GM12878 (cell line): ENCODE results near the gene TGFBR3. TPM values are rescaled to one million over a fixed set of nuclear protein-coding genes. Genes with fewer than 3 reads are reported as not detected.
A peak's percentile ranks its signal among the peaks of the same experiment; 100 is the strongest.

Experiments
- ATAC-seq: fragments of 200-7000 bp; cut with Tn5 transposase; 3 replicates; pipeline ENCODE4 v1.9.1; 2020; ENCODE audit warnings: mild to moderate bottlenecking, moderate library complexity
- BruUV-seq: library from RNA; stranded (reverse); fragments of 400-500 nt; replicated peaks from 2 replicates; lab custom pipeline; 2021; lab: Mats Ljungman, UMichigan
- CTCF ChIA-PET: fragments of 300-600 bp; sonication (Branson Sonifier 250); formaldehyde crosslinking; extraction: SDS; loops from one replicate; lab custom pipeline; 2021; ENCODE audit warnings: inconsistent platforms; lab: Yijun Ruan, JAX
- POLR2A ChIA-PET: fragments of 350-600 bp; formaldehyde crosslinking; extraction: SDS; loops from one replicate; lab custom pipeline; 2021; ENCODE audit warnings: inconsistent platforms; lab: Charles Lee
- RAD21 ChIA-PET: fragments of 300-600 bp; sonication (Branson Sonifier 250); formaldehyde crosslinking; loops from one replicate; lab custom pipeline; 2023; ENCODE audit warnings: antibody characterized with exemption; ENCODE audit not compliant: unreplicated experiment; lab: Charles Lee
- SMC1A ChIA-PET: fragments of 300-600 bp; sonication (Branson Sonifier 250); formaldehyde crosslinking; loops from one replicate; lab custom pipeline; 2023; ENCODE audit not compliant: unreplicated experiment, uncharacterized antibody; lab: Charles Lee
- DNase-seq: peaks from one replicate; pipeline ENCODE4 v3.0.0-alpha.2; 2011; ENCODE audit warnings: low read depth, low spot score
- FAIRE-seq: peaks from 3 replicates; lab custom pipeline; 2011; peaks lifted over from hg19 to GRCh38; lab: Jason Lieb, UNC
- H2AFZ ChIP-seq: 2 replicates; pipeline ENCODE4 v1.6.0; 2011; ENCODE audit warnings: low read depth, low read length, control low read depth; ENCODE audit not compliant: control insufficient read depth
- H3K27ac ChIP-seq: 2 replicates; pipeline ENCODE4 v1.5.1; 2011; ENCODE audit warnings: control low read depth; ENCODE audit not compliant: control insufficient read depth, insufficient read depth
- H3K27me3 ChIP-seq, 2 experiments: replicated peaks in 1 of 2; 2 replicates each; pipeline versions ENCODE4 v1.6.0 to v1.6.1; 2011; ENCODE audit warnings: low read length in 1 of 2; ENCODE audit not compliant: control insufficient read depth in 2 of 2, insufficient read depth in 2 of 2
- H3K36me3 ChIP-seq, 2 experiments: 2 replicates each; pipeline ENCODE4 v1.5.1; 2011; ENCODE audit warnings: low read length in 1 of 2; ENCODE audit not compliant: control insufficient read depth in 2 of 2, insufficient read depth in 2 of 2
- H3K4me1 ChIP-seq: 2 replicates; pipeline ENCODE4 v1.6.1; 2011; ENCODE audit warnings: mild to moderate bottlenecking, low read length, moderate library complexity, mixed read lengths; ENCODE audit not compliant: control insufficient read depth, insufficient read depth
- H3K4me2 ChIP-seq: 2 replicates; pipeline ENCODE4 v1.6.0; 2011; ENCODE audit warnings: control low read depth; ENCODE audit not compliant: control insufficient read depth, insufficient read depth
- H3K4me3 ChIP-seq: fragments of 200-600 bp; sonication (generic); 2 replicates; pipeline ENCODE4 v1.5.1; 2016
- H3K79me2 ChIP-seq: 2 replicates; pipeline ENCODE4 v1.6.0; 2011; ENCODE audit warnings: low read length; ENCODE audit not compliant: control insufficient read depth, insufficient read depth
- H3K9ac ChIP-seq: 2 replicates; pipeline ENCODE4 v1.8.0; 2011; ENCODE audit warnings: low read length, control low read depth, mixed read lengths; ENCODE audit not compliant: control insufficient read depth, insufficient read depth
- H3K9me3 ChIP-seq: replicated peaks from 3 replicates; pipeline ENCODE4 v1.5.1; 2011; ENCODE audit warnings: mild to moderate bottlenecking, low read length; ENCODE audit not compliant: control insufficient read depth, insufficient read depth
- H4K20me1 ChIP-seq: 2 replicates; pipeline ENCODE4 v1.6.0; 2011; ENCODE audit not compliant: control insufficient read depth, insufficient read depth
- HDAC6 ChIP-seq: fragments of 200-600 bp; sonication (generic); IDR thresholded peaks from one replicate; pipeline ENCODE4 v1.8.0; 2017; ENCODE audit warnings: antibody characterized with exemption; ENCODE audit not compliant: unreplicated experiment
- RAD21 ChIP-seq: IDR thresholded peaks from 2 replicates; pipeline ENCODE4 v1.6.1; 2011; ENCODE audit warnings: mild to moderate bottlenecking, low read depth, low read length, moderate library complexity; ENCODE audit not compliant: insufficient read depth
- RCOR1 ChIP-seq: conservative IDR thresholded peaks from 2 replicates; pipeline ENCODE4 v1.6.1; 2012; ENCODE audit warnings: low read depth, low read length, improper control_type of control experiment
- RUNX3 ChIP-seq: IDR thresholded peaks from 2 replicates; pipeline ENCODE4 v1.6.1; 2012; ENCODE audit warnings: low read length, inconsistent platforms
- SIN3A ChIP-seq: IDR thresholded peaks from 2 replicates; pipeline ENCODE4 v1.6.1; 2012; ENCODE audit warnings: low read depth, low read length, improper control_type of control experiment
- SMAD1 ChIP-seq: fragments of 450-650 bp; IDR thresholded peaks from 2 replicates; pipeline ENCODE4 v1.6.1; 2018; ENCODE audit warnings: mild to moderate bottlenecking, low read depth; ENCODE audit not compliant: partially characterized antibody
- SMARCA5 ChIP-seq: fragments of 450-650 bp; IDR thresholded peaks from 2 replicates; pipeline ENCODE4 v1.6.1; 2017; ENCODE audit warnings: mild to moderate bottlenecking
- TCF7 ChIP-seq: IDR thresholded peaks from 2 replicates; pipeline ENCODE4 v1.6.1; 2014; ENCODE audit warnings: antibody characterized with exemption, borderline replicate concordance
- WGBS: methylation state at CpG from one replicate; pipeline ENCODE4 v1.1.6; 2016; ENCODE audit warnings: low lambda C conversion rate; ENCODE audit not compliant: insufficient replicate concordance, insufficient coverage; ENCODE audit errors: missing lambda C conversion rate; 5-methylcytosine and 5-hydroxymethylcytosine counted together
- in situ Hi-C: fragments of 300-500 bp; cut with MboI; formaldehyde crosslinking; loops from 9 replicates; pipeline ENCODE4 v1.14.3; 2018; ENCODE audit warnings: mixed read lengths
- intact Hi-C: fragments of 100-400 bp; cut with micrococcal nuclease; formaldehyde crosslinking; loops from one replicate; pipeline ENCODE4 v1.14.2; 2022; ENCODE audit not compliant: unreplicated experiment
- polyA plus RNA-seq, 11 experiments: library from polyadenylated mRNA; depleted of rRNA in 4 of 11; unstranded in 6 of 11; stranded (reverse) in 5 of 11; fragments of >200 nt; fragmentation: Nextera tagmentation in 4 of 11; fragmentation: Illumina TruSeq in 1 of 11; extraction: Ambion mirVana in 4 of 11; extraction: Trizol in 1 of 11; gene quantifications; 1 replicate in 1 of 11; 2 replicates in 10 of 11; pipeline versions ENCODE4 v1.2.1 to v1.2.3, GENCODE V29; 2011 to 2016; ENCODE audit warnings: inconsistent platforms in 2 of 11, missing spikeins in 2 of 11, low read depth in 1 of 11
- total RNA-seq, 4 experiments: library from RNA; depleted of rRNA in 3 of 4; stranded (reverse); fragments of >200 nt in 3 of 4; fragmentation: Illumina TruSeq in 1 of 4; extraction: Trizol in 1 of 4; gene quantifications; 2 replicates each; pipeline versions ENCODE4 v1.2.1 to v1.2.3, GENCODE V29; 2013 to 2021
- TF ChIP-seq, protein P1 (sequence below): IDR thresholded peaks from 2 replicates; pipeline ENCODE4 v1.6.1; 2012; ENCODE audit warnings: low read depth, low read length, improper control_type of control experiment

Gene TGFBR3
- total and polyA plus RNA-seq, 10 of the 15 experiments (the other 5 are each of a cell fraction or from before 2014, with no cell fraction given): 2.7 to 16.5 (median 12.6) TPM

DNA sequence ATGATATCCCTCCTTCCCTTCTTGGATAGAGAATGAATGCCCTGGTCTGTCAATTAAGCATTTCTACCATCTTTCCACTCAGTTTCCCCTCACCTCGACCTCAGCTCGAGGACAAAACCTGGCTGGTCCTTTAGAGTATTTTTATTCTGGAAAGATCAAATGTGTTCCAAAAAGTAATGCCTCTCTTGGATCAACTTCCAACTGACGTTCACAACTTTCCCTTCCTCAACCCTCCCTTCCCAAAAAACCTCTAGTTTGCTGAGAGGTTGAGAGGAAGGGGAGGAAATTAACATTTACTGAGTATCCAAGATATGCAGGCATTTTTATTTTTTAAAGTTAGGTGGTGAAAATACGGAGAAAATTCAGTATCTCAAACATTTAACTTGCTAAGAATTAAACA is 182.9 kb downstream of the TGFBR3 start:
- Histone ChIP-seq H4K20me1 (no peaks in the 10 kb centered on the region), H3K4me2 (no peak overlapping the region), H2AFZ (no peak overlapping the region), H3K9me3 (no peaks in the 10 kb centered on the region), H3K36me3 (no peaks in the 10 kb centered on the region; a peak in 1 of 4 replicates), H3K9ac (no peak overlapping the region), H3K4me1 (peaks cover 3% of the 10 kb centered on the region; the same call in 1 of the 2 replicates), H3K27me3 (no peaks in the 10 kb centered on the region), H3K79me2 (no peaks in the 10 kb centered on the region), H3K27ac (no peak overlapping the region), H3K4me3 (no peak overlapping the region)
- no TSS peak for BruUV-seq
- ATAC-seq (no peak), DNase-seq (no peak), FAIRE-seq (no peak)
- ChIA-PET RAD21 (no interaction called here), CTCF (interaction anchor here (0.7 kb wide), 1 partner anchor 92 kb away, joined by 3 read pairs; no protein-coding TSS in a partner anchor), SMC1A (no interaction called here), POLR2A (no interaction called here)
- intact Hi-C loops (no loop called here), in situ Hi-C loops (no loop called here)
- TF ChIP-seq, protein P1, sequence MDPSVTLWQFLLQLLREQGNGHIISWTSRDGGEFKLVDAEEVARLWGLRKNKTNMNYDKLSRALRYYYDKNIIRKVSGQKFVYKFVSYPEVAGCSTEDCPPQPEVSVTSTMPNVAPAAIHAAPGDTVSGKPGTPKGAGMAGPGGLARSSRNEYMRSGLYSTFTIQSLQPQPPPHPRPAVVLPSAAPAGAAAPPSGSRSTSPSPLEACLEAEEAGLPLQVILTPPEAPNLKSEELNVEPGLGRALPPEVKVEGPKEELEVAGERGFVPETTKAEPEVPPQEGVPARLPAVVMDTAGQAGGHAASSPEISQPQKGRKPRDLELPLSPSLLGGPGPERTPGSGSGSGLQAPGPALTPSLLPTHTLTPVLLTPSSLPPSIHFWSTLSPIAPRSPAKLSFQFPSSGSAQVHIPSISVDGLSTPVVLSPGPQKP: no peak
- TF ChIP-seq SMARCA5 (no peak), HDAC6 (no peak), RAD21 (no peak)
- WGBS: 65% methylated on average over 4 of the region's 4 CpGs

DNA sequence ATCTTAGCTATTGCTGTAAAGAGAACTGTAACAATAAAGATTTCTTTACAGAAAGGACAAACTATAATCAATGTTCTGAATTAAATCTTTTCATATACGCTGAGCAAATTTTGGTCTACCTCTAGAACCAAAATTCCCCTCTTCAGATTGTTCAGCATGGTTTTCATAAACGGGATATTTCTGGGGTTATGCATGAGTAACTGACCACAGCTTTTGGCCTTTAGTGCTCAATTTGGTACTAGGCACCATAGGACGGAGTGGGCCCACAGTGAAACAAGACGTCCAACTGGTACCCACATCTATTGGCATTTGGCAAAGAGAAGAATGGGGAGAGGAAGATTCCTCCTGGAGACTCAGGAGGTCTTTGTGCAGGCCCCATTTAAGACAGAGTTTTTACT is 184.5 kb downstream of the TGFBR3 start:
- ChIA-PET RAD21 (no interaction called here), CTCF (no interaction called here), POLR2A (interaction anchor here (0.6 kb wide), 1 partner anchor 722 kb away, joined by 3 read pairs; no protein-coding TSS in a partner anchor), SMC1A (no interaction called here)
- 27% methylated on average over 4 of the region's 4 CpGs for WGBS
- H3K9me3 ChIP-seq: no peaks in the 10 kb centered on the region
- in situ Hi-C loops: no loop called here
- intact Hi-C loops: no loop called here
- peak; percentile 38; the same call in 1 of the 2 replicates for TF ChIP-seq RUNX3
- TF ChIP-seq TCF7: no peak
- no peak for TF ChIP-seq SMAD1
- no peak for TF ChIP-seq RCOR1
- no peak for TF ChIP-seq SIN3A
- no peak for ATAC-seq
- no peak overlapping the region for H3K4me3 ChIP-seq
- peaks cover 12% of the 10 kb centered on the region; the same call in 1 of the 2 replicates for H3K4me1 ChIP-seq
- FAIRE-seq: no peak
- H3K79me2 ChIP-seq: no peaks in the 10 kb centered on the region
- no peaks in the 10 kb centered on the region; a peak in 1 of 4 replicates for H3K36me3 ChIP-seq
- H3K27me3 ChIP-seq: no peaks in the 10 kb centered on the region
- H3K27ac ChIP-seq: no peak overlapping the region
- H3K9ac ChIP-seq: no peak overlapping the region
- no peak overlapping the region for H3K4me2 ChIP-seq
- H2AFZ ChIP-seq: no peak overlapping the region
- no TSS peak for BruUV-seq
- no peaks in the 10 kb centered on the region for H4K20me1 ChIP-seq
- DNase-seq: no peak
